ENCODE data around the gene ZIC4.
A peak's percentile ranks its signal among the peaks of the same experiment; 100 is the strongest.

ZIC4 gene

GRCh38 chr3:147423537-147423797 lies 17.1 kb upstream of the ZIC4 start:
- Histone ChIP-seq H3K4me1 (ENCODE audit: control insufficient read depth, insufficient read depth, low read length) (peaks cover 11% of the 10 kb centered on the region), H3K9ac (ENCODE audit: low read depth, low read length) (no peak overlapping the region), H3K4me2 (ENCODE audit: low read length) (no peak overlapping the region), H3K4me3 (ENCODE audit: low read length) (no peak overlapping the region), H3K9me3 (replicated peaks; ENCODE audit: low read length) (no peaks in the 10 kb centered on the region), H3K36me3 (ENCODE audit: insufficient read depth, low read length) (no peaks in the 10 kb centered on the region), H3K27me3 (ENCODE audit: control insufficient read depth, insufficient read depth, low read length) (no peaks in the 10 kb centered on the region)

DNA sequence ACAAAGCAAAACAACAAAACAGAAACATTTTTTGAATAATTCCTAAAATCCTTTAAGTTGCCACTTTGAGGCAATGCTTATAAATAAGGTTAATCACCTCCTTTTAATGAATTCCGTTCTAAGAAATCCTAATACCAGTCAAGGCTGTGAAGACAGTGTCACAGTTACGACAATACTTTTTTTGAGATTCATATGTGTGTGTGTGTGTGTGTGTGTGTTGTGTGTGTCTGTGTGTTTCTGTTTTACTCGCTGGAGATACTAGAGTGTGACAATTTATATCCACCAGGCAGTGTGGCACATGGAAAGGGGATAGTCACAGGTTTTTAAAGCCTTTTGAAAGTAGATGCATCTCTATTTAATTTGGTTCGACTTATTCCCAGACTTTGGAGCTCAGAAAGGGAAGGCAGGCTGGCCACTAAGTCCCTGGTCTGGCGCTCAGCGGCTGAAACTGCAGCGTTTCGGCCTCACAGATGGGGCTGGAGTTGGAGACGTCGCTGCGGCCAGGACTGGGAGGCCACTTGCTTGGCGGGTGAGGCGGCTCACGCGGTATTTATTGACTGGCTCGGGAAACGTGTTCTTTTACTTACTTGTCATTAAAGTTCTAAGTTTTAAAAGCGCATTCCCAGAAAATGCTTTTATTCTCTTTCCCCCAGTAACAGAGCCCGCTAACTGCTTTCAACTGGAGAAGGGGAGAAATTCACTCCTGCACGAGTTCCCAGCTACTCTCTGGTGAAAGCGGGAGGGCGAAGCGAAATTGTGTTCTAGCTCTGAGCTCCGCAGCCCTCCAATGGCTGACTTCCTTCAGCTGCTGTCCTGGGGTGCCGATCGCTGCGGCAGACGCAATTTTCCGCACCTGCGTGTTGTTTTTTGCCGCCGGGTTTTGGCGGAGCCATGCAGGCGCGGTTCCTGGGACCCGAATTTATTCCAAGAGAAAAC lies 16.5 kb upstream of the ZIC4 start:
- no peak overlapping the region for H3K4me3 ChIP-seq (ENCODE audit: low read length)
- H3K36me3 ChIP-seq (ENCODE audit: insufficient read depth, low read length) = no peaks in the 10 kb centered on the region
- H3K4me2 ChIP-seq (ENCODE audit: low read length) = peak overlapping the region; percentile 91
- H3K9ac ChIP-seq (ENCODE audit: low read depth, low read length) = no peak overlapping the region
- no peaks in the 10 kb centered on the region for H3K27me3 ChIP-seq (ENCODE audit: control insufficient read depth, insufficient read depth, low read length)
- H3K4me1 ChIP-seq (ENCODE audit: control insufficient read depth, insufficient read depth, low read length) = peaks cover 14% of the 10 kb centered on the region
- no peaks in the 10 kb centered on the region for H3K9me3 ChIP-seq (replicated peaks; ENCODE audit: low read length)

DNA sequence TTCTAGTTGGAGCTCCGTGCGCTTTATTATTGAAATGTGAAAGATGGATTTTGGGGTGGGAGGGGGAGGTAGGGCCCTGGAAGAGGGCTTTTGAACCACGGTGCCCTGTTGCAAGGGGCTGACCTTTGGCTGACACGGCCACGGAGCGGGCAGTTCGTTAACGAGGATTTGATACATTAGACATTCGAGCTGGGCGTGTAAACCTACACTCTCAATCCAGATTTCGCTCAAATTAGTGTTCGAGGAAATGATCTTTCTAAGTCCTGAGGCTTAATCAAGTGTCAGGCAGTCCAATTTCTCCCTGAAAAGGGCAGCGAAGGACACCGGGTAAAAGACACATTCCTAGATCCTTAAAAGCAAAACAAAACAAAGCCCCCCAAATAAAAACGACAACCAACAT lies 15.9 kb upstream of the ZIC4 start:
- Histone ChIP-seq H3K4me2 (ENCODE audit: low read length) (peak overlapping the region; percentile 91), H3K36me3 (ENCODE audit: insufficient read depth, low read length) (no peaks in the 10 kb centered on the region), H3K9ac (ENCODE audit: low read depth, low read length) (no peak overlapping the region), H3K4me1 (ENCODE audit: control insufficient read depth, insufficient read depth, low read length) (peaks cover 14% of the 10 kb centered on the region), H3K4me3 (ENCODE audit: low read length) (no peak overlapping the region), H3K9me3 (replicated peaks; ENCODE audit: low read length) (no peaks in the 10 kb centered on the region), H3K27me3 (ENCODE audit: control insufficient read depth, insufficient read depth, low read length) (no peaks in the 10 kb centered on the region)

GRCh38 chr3:147421184-147421912 lies 15.0 kb upstream of the ZIC4 start:
- H3K4me1 ChIP-seq (ENCODE audit: control insufficient read depth, insufficient read depth, low read length) = peaks cover 14% of the 10 kb centered on the region
- peak overlapping the region; percentile 91 for H3K4me2 ChIP-seq (ENCODE audit: low read length)
- H3K27me3 ChIP-seq (ENCODE audit: control insufficient read depth, insufficient read depth, low read length) = no peaks in the 10 kb centered on the region
- peak overlapping the region; percentile 76 for H3K9ac ChIP-seq (ENCODE audit: low read depth, low read length)
- peak overlapping the region; percentile 85 for H3K4me3 ChIP-seq (ENCODE audit: low read length)
- H3K36me3 ChIP-seq (ENCODE audit: insufficient read depth, low read length) = no peaks in the 10 kb centered on the region
- H3K9me3 ChIP-seq (replicated peaks; ENCODE audit: low read length) = no peaks in the 10 kb centered on the region

DNA sequence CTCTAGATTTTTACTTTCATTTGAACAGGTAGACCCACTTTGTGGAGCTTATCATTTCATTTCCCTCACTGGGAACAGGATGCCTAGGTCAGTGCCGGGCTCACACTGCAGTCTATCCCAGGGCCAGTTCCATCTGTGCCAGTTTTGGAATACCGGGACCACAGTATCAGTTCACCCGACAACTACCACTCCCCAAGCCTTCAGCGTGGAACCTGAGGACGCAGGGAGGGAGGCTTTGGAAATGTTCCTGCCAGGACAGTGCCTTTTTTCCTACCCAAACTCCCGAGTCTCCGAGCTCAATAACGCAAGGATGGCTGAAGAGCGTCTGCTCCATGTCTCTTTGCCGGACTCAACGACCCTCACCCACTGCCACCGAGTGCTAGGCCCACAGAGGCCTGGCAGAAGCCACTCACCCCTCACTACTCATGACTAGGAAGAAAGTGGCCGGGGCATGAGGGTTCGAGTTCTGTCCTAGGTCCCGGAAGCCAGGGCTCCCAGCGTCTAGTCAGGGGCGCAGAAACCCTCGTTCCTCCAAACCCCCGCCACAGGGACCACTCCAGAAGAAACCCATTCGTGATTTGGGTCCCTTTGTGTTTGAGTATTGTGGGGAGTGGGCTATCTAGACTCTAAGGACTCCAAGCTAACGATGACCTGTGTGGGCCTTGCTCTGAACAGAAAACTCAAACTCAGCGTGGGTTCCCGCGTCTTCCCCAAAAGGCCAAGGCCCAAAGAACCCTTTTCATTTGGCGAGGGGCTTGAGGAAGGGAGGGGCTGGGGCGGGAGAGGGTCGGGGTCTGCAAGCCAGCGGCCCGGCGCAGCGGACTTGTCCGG lies 14.2 kb upstream of the ZIC4 start:
- Histone ChIP-seq H3K27me3 (ENCODE audit: control insufficient read depth, insufficient read depth, low read length) (no peaks in the 10 kb centered on the region), H3K9ac (ENCODE audit: low read depth, low read length) (peak overlapping the region; percentile 76), H3K36me3 (ENCODE audit: insufficient read depth, low read length) (no peaks in the 10 kb centered on the region), H3K4me1 (ENCODE audit: control insufficient read depth, insufficient read depth, low read length) (peaks cover 14% of the 10 kb centered on the region), H3K4me3 (ENCODE audit: low read length) (peak overlapping the region; percentile 85), H3K4me2 (ENCODE audit: low read length) (peak overlapping the region; percentile 91), H3K9me3 (replicated peaks; ENCODE audit: low read length) (no peaks in the 10 kb centered on the region)

DNA sequence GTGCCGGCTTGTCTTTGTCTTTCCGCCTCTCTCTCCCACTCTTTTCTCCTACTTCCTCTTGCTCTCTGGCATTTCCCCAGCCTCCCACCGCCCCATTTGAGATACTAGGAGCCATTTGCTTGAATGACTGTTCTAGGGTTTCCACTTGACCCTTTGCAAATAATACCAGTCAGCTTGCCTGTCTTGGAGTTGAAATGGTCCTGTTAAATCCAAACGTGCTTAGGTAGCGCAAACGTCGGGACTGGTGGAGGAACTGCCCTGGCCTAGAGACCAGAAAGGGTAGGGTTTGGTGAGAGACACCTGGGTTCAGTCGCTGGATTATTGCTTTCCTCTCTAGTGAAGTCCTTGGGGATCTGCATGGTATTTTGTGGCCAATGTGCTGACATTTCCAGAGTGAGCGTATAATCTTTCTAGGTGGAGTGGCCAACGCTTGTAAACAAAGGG lies 13.5 kb upstream of the ZIC4 start:
- Histone ChIP-seq H3K36me3 (ENCODE audit: insufficient read depth, low read length) (peaks cover 2% of the 10 kb centered on the region), H3K27me3 (ENCODE audit: control insufficient read depth, insufficient read depth, low read length) (no peaks in the 10 kb centered on the region)

GRCh38 chr3:147418808-147419701 lies 12.7 kb upstream of the ZIC4 start:
- peak overlapping the region; percentile 77 for H3K4me3 ChIP-seq (ENCODE audit: low read length)
- H3K36me3 ChIP-seq (ENCODE audit: insufficient read depth, low read length) = peaks cover 4% of the 10 kb centered on the region
- peaks cover 14% of the 10 kb centered on the region for H3K4me1 ChIP-seq (ENCODE audit: control insufficient read depth, insufficient read depth, low read length)
- H3K4me2 ChIP-seq (ENCODE audit: low read length) = peak overlapping the region; percentile 94
- H3K9me3 ChIP-seq (replicated peaks; ENCODE audit: low read length) = no peaks in the 10 kb centered on the region
- no peaks in the 10 kb centered on the region for H3K27me3 ChIP-seq (ENCODE audit: control insufficient read depth, insufficient read depth, low read length)
- peak overlapping the region; percentile 78 for H3K9ac ChIP-seq (ENCODE audit: low read depth, low read length)

More for the DNA sequence above, 13.5 kb upstream of the ZIC4 start:
- Histone ChIP-seq H3K9me3 (replicated peaks; ENCODE audit: low read length) (no peaks in the 10 kb centered on the region), H3K4me2 (ENCODE audit: low read length) (peak overlapping the region; percentile 94), H3K9ac (ENCODE audit: low read depth, low read length) (peak overlapping the region; percentile 78), H3K4me3 (ENCODE audit: low read length) (no peak overlapping the region), H3K4me1 (ENCODE audit: control insufficient read depth, insufficient read depth, low read length) (peaks cover 14% of the 10 kb centered on the region)

DNA sequence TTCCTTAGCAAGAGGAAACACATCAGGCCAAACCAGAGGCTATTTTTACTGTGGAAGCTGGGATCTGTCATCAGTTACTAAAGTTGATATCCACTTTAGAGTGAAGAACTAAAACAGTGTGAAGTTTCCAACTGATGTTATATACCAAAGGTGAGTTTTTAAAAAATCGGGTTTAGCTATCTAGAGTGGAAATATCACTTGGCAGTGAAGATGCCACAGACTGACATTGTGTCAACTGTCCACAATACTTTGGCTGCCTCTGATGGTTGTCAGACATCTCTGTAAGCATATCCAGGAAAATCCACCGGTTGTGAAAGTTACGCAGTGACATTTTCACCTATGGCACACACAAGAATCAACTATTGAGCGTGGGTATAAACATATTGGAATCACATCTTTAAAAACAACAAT lies 12.0 kb upstream of the ZIC4 start:
- Histone ChIP-seq H3K9ac (ENCODE audit: low read depth, low read length) (peak overlapping the region; percentile 78), H3K9me3 (replicated peaks; ENCODE audit: low read length) (no peaks in the 10 kb centered on the region), H3K4me1 (ENCODE audit: control insufficient read depth, insufficient read depth, low read length) (peaks cover 14% of the 10 kb centered on the region), H3K27me3 (ENCODE audit: control insufficient read depth, insufficient read depth, low read length) (no peaks in the 10 kb centered on the region), H3K4me3 (ENCODE audit: low read length) (peak overlapping the region; percentile 77), H3K4me2 (ENCODE audit: low read length) (peak overlapping the region; percentile 94), H3K36me3 (ENCODE audit: insufficient read depth, low read length) (peaks cover 8% of the 10 kb centered on the region)

DNA sequence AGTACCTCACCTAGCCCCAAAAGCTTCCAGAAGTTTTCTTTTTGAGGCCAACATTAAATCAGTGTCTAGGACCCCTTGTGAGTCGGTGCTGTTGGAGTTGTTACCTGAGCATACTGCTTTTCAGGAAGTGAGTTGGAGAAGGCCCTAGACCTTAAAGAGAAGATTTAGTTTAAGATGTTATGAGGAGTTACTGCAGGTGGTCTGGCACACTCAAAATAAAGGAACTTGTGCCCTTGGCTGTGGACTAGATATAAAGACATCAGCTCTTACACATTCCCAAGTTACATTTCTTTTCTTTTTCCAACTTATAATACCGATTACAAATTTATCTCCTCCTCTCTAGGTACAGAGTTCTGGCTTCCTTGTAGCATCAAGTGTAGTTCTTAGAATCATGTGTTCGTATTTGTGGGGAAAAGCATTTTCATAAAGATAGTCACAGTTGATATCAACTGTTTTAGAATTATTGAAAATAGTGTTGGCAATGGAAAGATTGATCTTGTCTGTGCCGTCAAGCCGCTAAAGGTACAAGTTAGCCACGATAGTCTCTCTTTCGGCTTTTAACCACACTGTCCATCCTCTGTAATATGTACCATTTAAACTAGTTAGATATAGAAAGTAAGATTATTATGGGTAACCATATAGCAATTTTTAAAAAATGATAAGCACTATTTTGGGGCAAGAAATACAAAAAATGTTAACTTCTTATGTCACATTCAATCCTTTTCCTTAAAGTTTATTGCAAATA lies 11.4 kb upstream of the ZIC4 start:
- no peak overlapping the region for H3K9ac ChIP-seq (ENCODE audit: low read depth, low read length)
- H3K4me1 ChIP-seq (ENCODE audit: control insufficient read depth, insufficient read depth, low read length) = peaks cover 14% of the 10 kb centered on the region
- peaks cover 15% of the 10 kb centered on the region for H3K36me3 ChIP-seq (ENCODE audit: insufficient read depth, low read length)
- H3K4me2 ChIP-seq (ENCODE audit: low read length) = no peak overlapping the region
- H3K9me3 ChIP-seq (replicated peaks; ENCODE audit: low read length) = no peaks in the 10 kb centered on the region
- no peak overlapping the region for H3K4me3 ChIP-seq (ENCODE audit: low read length)
- no peaks in the 10 kb centered on the region for H3K27me3 ChIP-seq (ENCODE audit: control insufficient read depth, insufficient read depth, low read length)

- Histone ChIP-seq H3K27me3 (ENCODE audit: control insufficient read depth, insufficient read depth, low read length) (no peaks in the 10 kb centered on the region), H3K36me3 (ENCODE audit: insufficient read depth, low read length) (peaks cover 18% of the 10 kb centered on the region), H3K9me3 (replicated peaks; ENCODE audit: low read length) (no peaks in the 10 kb centered on the region), H3K4me1 (ENCODE audit: control insufficient read depth, insufficient read depth, low read length) (peaks cover 18% of the 10 kb centered on the region), H3K4me2 (ENCODE audit: low read length) (no peak overlapping the region), H3K4me3 (ENCODE audit: low read length) (no peak overlapping the region), H3K9ac (ENCODE audit: low read depth, low read length) (no peak overlapping the region)
Observed at GRCh38 chr3:147416931-147417330, 10.6 kb upstream of the ZIC4 start.
